D341Med (cell line): ENCODE measurements around the gene NFAM1.

ENCODE experiments used
- DNase-seq: peaks from one replicate; pipeline ENCODE4 v3.0.0; 2012; ENCODE audit warnings: low spot score

The NFAM1 gene

GRCh38 chr22:42432020-42432596 lies at the start of gene NFAM1:
Gene NFAM1 (minus strand): TSS chr22:42432403. CDS start chr22:42432357, 46 bp downstream.
- peak; percentile 88 for DNase-seq

GRCh38 chr22:42475122-42475521 lies 42.9 kb upstream of the NFAM1 start:
- no peak for DNase-seq

GRCh38 chr22:42473484-42474193 lies 41.4 kb upstream of the NFAM1 start:
- peak; percentile 60 for DNase-seq

GRCh38 chr22:42472671-42473070 lies 40.5 kb upstream of the NFAM1 start:
- DNase-seq, result no peak

GRCh38 chr22:42471441-42471840 lies 39.2 kb upstream of the NFAM1 start:
- no peak for DNase-seq

- no peak for DNase-seq
These were observed 38.3 kb upstream of the NFAM1 start for GRCh38 chr22:42470366-42471082.

GRCh38 chr22:42468841-42469240 lies 36.6 kb upstream of the NFAM1 start:
- no peak for DNase-seq

- no peak for DNase-seq
These were observed 29.8 kb upstream of the NFAM1 start for GRCh38 chr22:42462016-42462415.

- DNase-seq, result no peak
These were observed 29.3 kb upstream of the NFAM1 start for GRCh38 chr22:42461511-42461910.

GRCh38 chr22:42459287-42460063 lies 27.3 kb upstream of the NFAM1 start:
- no peak for DNase-seq

GRCh38 chr22:42452916-42453315 lies 20.7 kb upstream of the NFAM1 start:
- no peak for DNase-seq

- DNase-seq, result no peak
These were observed 20.3 kb upstream of the NFAM1 start for GRCh38 chr22:42452456-42452855.

- DNase-seq, result no peak
These were observed 19.4 kb upstream of the NFAM1 start for GRCh38 chr22:42451499-42452145.

- no peak for DNase-seq
These were observed 18.7 kb upstream of the NFAM1 start for GRCh38 chr22:42450862-42451261.

- DNase-seq, result no peak
These were observed 13.9 kb upstream of the NFAM1 start for GRCh38 chr22:42446151-42446550.

- DNase-seq, result peak; percentile 89
These were observed 12.1 kb upstream of the NFAM1 start for GRCh38 chr22:42444077-42444904.

GRCh38 chr22:42443240-42444076 lies 11.3 kb upstream of the NFAM1 start:
- no peak for DNase-seq

GRCh38 chr22:42442748-42443147 lies 10.5 kb upstream of the NFAM1 start:
- DNase-seq, result no peak

- peak; percentile 14 for DNase-seq
These were observed 8.5 kb upstream of the NFAM1 start for GRCh38 chr22:42440728-42441127.
